RWPE2 (cell line): ENCODE data around the gene SAMD14.

Experiments
- ATAC-seq: fragments of 200-7000 bp; cut with Tn5 transposase; 3 replicates; pipeline ENCODE4 v1.9.1; 2021; ENCODE audit warnings: low read depth
- DNase-seq: peaks from one replicate; pipeline ENCODE4 v3.0.0-alpha.2; 2020; ENCODE audit warnings: low spot score
- H3K27ac ChIP-seq: fragments of 450-650 bp; 2 replicates; pipeline ENCODE4 v1.5.1; 2017; ENCODE audit warnings: mild to moderate bottlenecking; ENCODE audit not compliant: poor library complexity, severe bottlenecking
- H3K27me3 ChIP-seq: fragments of 250-450 bp; sonication (Bioruptor Pico); 2 replicates; pipeline ENCODE4 v1.5.1; 2021; ENCODE audit warnings: mild to moderate bottlenecking, moderate library complexity; ENCODE audit not compliant: insufficient read depth, poor library complexity, severe bottlenecking
- H3K36me3 ChIP-seq: fragments of 250-450 bp; sonication (Bioruptor Pico); 2 replicates; pipeline ENCODE4 v1.5.1; 2020; ENCODE audit warnings: low read depth, mild to moderate bottlenecking, moderate library complexity
- H3K4me1 ChIP-seq: fragments of 250-450 bp; sonication (Bioruptor Pico); 2 replicates; pipeline ENCODE4 v1.5.1; 2021; ENCODE audit warnings: mild to moderate bottlenecking, moderate library complexity; ENCODE audit not compliant: insufficient read depth, poor library complexity, severe bottlenecking
- H3K4me3 ChIP-seq: fragments of 250-450 bp; sonication (Bioruptor Pico); 2 replicates; pipeline ENCODE4 v1.5.1; 2021; ENCODE audit warnings: mild to moderate bottlenecking, moderate library complexity; ENCODE audit not compliant: severe bottlenecking
- H3K9me3 ChIP-seq: fragments of 250-450 bp; sonication (Bioruptor Pico); 2 replicates; pipeline ENCODE4 v1.5.1; 2021; ENCODE audit warnings: mild to moderate bottlenecking, moderate library complexity; ENCODE audit not compliant: severe bottlenecking
- TF ChIP-seq, protein P1 (sequence below): fragments of 450-650 bp; IDR thresholded peaks from one replicate; pipeline ENCODE4 v1.5.1; 2017; ENCODE audit warnings: mild to moderate bottlenecking, moderate library complexity; ENCODE audit not compliant: poor library complexity, severe bottlenecking

The SAMD14 gene

DNA sequence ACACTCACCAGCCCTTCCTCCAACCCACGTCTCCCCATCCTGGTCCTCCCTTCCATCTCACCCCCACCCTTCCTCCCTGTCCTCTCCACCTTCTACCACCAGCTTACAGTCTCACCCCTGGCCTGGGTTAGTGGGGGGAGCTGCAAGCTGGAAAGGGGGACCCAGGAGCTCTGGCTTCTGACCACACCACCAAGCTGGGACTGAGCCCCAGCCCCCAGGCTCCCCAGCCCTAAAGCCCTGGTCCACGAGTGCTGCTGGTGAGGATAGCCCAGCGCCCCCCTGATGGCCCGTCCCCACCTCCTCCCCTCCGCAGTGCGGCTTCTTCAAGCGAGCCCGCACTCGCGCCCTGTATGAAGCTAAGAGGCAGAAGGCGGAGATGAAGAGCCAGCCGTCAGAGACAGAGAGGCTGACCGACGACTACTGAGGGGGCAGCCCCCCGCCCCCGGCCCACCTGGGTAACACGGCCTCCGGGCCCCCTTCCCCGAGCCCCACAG is 42.0 kb downstream of the SAMD14 start:
- Histone ChIP-seq H3K9me3 (no peaks in the 10 kb centered on the region), H3K36me3 (peaks cover 70% of the 10 kb centered on the region), H3K27me3 (no peaks in the 10 kb centered on the region), H3K27ac (peak overlapping the region; percentile 21), H3K4me1 (no peaks in the 10 kb centered on the region), H3K4me3 (no peak overlapping the region)
- TF ChIP-seq, protein P1, sequence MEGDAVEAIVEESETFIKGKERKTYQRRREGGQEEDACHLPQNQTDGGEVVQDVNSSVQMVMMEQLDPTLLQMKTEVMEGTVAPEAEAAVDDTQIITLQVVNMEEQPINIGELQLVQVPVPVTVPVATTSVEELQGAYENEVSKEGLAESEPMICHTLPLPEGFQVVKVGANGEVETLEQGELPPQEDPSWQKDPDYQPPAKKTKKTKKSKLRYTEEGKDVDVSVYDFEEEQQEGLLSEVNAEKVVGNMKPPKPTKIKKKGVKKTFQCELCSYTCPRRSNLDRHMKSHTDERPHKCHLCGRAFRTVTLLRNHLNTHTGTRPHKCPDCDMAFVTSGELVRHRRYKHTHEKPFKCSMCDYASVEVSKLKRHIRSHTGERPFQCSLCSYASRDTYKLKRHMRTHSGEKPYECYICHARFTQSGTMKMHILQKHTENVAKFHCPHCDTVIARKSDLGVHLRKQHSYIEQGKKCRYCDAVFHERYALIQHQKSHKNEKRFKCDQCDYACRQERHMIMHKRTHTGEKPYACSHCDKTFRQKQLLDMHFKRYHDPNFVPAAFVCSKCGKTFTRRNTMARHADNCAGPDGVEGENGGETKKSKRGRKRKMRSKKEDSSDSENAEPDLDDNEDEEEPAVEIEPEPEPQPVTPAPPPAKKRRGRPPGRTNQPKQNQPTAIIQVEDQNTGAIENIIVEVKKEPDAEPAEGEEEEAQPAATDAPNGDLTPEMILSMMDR = no peak
- no peak for ATAC-seq
- DNase-seq = no peak

DNA sequence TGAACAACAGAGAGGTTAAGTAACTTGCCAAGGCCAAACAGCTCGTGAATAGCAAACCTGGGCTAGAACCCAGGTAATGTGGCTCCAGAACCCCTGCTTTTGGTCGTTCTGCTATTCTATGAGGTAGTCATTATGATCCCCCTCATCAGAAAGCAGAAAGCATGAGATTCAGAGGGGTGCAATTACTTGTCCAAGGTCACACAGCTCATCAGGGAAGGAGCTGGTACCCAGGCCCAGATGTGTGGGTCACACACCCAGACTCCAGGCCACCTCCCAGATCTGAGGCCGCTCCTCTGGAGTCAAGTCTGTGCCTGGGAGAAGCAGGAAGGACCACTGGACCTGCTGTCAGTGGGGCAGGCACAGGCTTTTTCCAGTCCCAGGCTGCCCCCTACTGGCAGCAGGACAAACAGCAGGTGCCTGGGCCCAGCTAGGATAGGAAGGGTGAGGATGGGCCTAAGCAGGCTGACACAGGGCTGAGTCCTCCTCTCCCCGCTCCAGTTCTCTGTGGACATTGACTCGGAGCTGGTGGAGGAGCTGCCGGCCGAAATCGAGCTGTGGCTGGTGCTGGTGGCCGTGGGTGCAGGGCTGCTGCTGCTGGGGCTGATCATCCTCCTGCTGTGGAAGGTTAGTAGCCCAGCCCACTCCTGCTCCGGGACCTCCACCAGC is 42.6 kb downstream of the SAMD14 start:
- DNase-seq (peak; percentile 77), ATAC-seq (peak; percentile 47)
- Histone ChIP-seq H3K4me3 (no peak overlapping the region), H3K27ac (peak overlapping the region; percentile 21), H3K27me3 (no peaks in the 10 kb centered on the region), H3K4me1 (no peaks in the 10 kb centered on the region), H3K36me3 (peaks cover 76% of the 10 kb centered on the region), H3K9me3 (no peaks in the 10 kb centered on the region)
- TF ChIP-seq, protein P1 = peak; percentile 89

DNA sequence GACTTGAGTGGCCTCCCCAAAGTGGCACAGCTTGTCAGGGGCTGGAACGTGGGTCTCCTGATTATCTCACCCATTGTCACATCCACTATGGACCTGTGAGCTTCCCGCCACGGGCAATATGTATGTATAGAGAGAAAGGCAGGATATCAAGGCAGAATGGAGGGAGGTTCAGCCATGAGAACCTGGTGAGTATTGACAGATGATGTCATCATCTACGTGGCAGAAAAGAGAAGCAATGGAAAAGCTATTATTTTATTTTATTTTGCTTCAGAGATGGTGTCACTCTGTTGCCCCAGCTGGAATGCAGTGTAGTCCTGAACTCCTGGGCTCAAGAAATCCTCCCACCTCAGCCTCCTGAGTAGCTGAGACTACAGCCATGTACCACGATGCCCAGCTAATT is 48.2 kb downstream of the SAMD14 start:
- Histone ChIP-seq H3K9me3 (no peaks in the 10 kb centered on the region), H3K4me1 (no peaks in the 10 kb centered on the region), H3K27me3 (no peaks in the 10 kb centered on the region), H3K36me3 (peaks cover 93% of the 10 kb centered on the region), H3K4me3 (no peak overlapping the region), H3K27ac (no peak overlapping the region)
- DNase-seq (no peak), ATAC-seq (no peak)
- TF ChIP-seq, protein P1 = no peak

DNA sequence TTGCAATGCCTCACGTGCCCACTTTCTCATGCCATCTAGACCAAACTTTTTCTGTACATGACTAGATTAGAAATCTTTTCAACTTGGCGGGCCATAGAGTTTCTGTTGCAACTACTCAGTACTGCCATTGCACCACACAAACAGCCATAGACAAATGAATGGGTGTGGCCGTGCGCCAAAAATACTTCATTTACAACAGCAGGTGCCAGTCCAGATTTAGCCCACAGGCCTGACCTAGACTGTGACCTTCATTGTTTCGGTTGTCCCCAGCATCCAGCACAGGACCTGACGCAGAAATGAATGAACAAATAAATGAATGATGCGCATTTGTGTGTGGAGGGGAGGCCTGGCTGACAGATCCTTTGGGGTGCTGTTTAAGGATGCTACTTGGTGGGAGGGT is 49.1 kb downstream of the SAMD14 start:
- Histone ChIP-seq H3K36me3 (peaks cover 96% of the 10 kb centered on the region), H3K4me3 (no peak overlapping the region), H3K27ac (no peak overlapping the region), H3K9me3 (no peaks in the 10 kb centered on the region), H3K4me1 (no peaks in the 10 kb centered on the region), H3K27me3 (no peaks in the 10 kb centered on the region)
- TF ChIP-seq, protein P1 = no peak
- ATAC-seq (no peak), DNase-seq (no peak)

DNA sequence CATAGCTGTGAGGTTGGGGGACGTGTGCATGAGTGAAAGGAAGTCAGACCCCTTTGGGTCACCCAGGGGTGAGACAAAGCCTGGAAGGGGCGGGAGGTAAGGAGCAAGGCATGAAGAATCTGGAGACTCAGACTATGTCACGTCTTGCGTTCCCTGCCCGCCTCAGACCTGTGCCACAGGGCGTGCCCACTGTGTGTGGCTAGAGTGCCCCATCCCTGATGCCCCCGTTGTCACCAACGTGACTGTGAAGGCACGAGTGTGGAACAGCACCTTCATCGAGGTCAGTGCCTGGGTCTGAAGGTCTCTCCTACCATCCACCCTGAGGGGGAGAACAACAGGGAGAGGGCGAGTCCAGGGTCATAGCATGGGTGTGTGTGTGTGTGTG is 49.9 kb downstream of the SAMD14 start:
- peaks cover 100% of the 10 kb centered on the region for H3K36me3 ChIP-seq
- TF ChIP-seq, protein P1 = no peak

More for the DNA sequence above, 49.9 kb downstream of the SAMD14 start:
- H3K27ac ChIP-seq = peak overlapping the region; percentile 20
- no peaks in the 10 kb centered on the region for H3K9me3 ChIP-seq
- H3K4me1 ChIP-seq = no peaks in the 10 kb centered on the region
- no peak overlapping the region for H3K4me3 ChIP-seq
- no peak for DNase-seq
- H3K27me3 ChIP-seq = no peaks in the 10 kb centered on the region
- no peak for ATAC-seq
